GM19099 (cell line): ENCODE results near the gene UBE2U.

Source experiments
- POLR2A ChIP-seq: IDR thresholded peaks from 3 replicates; pipeline ENCODE4 v1.6.1; 2011; ENCODE audit warnings: low read depth; ENCODE audit not compliant: insufficient read length; ENCODE audit errors: extremely low read depth

UBE2U gene

DNA sequence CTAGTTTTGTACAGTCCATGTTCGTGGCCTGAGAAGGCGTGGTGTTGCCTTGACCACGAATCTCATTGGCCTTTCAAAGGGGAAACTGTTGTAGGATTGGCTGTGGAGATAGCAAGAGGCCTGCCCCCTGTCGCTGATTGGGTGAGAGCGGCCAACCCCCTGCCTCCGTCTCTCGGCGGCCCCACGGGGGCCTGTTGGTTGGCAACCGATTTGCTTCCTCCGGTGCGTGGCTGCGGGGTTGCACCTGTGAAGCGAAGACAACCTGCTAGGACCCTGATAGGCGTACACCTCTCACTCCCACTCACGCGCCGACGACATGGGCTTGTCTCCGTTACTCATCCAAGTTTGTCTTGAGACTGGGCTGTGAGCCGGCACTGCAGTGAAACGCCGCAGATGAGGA, at the start of gene UBE2U:
Gene UBE2U, plus strand, starts transcription at position 204 of the 400 bp plus-strand sequence. CDS start 428 bp downstream, outside the sequence.
- TF ChIP-seq POLR2A, result no peak

- TF ChIP-seq POLR2A, result no peak
Observed at GRCh38 chr1:64155278-64155677, 48.1 kb upstream of the UBE2U start.

DNA sequence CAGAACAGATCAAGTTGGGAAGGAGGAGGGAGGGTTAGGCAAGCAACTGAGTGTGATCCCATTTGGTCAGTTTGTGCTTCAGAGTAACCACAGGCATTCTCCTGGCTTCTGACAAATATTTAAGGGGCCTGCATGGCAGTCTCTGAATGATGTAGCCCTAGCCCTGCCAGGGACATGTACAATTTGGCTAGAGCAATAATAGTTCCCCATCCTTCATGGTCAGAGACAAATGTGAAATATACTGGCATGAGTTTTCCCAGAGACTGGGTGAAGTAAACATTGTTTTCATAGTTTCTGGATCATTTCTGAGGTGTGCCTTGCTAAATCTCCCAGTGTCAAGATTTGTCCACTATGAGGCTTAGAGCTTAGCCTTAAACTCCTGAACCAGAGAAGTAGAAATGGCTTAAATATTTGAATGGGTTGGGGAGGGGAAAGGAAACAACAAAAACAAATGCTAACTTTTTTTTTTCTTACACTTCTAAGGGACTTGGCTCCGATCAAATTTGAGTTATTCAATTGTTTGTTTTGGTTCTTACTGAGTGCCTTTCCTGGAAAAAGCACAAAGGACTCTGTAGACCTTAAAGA, 42.0 kb upstream of the UBE2U start:
- TF ChIP-seq POLR2A, result no peak

DNA sequence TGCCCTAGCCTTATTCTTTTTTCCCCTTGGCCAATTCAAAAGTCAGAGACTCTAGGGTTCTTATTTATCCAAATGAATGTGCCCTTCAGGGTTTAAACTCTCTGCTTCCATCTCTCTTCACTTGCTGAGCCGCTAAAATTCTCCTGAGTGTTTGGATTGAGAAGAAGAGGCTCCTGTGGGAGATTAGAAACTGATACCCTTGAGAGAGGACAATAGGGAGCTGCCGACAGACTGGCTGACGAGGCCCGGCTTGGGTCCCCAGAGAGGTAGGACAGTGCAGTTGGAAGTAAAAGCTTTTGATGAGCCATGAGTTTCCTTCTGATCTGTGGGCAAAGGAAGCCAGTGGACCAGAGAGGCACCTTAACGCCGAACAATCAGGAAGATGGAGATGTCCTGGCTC, 41.3 kb upstream of the UBE2U start:
- TF ChIP-seq POLR2A, result no peak

DNA sequence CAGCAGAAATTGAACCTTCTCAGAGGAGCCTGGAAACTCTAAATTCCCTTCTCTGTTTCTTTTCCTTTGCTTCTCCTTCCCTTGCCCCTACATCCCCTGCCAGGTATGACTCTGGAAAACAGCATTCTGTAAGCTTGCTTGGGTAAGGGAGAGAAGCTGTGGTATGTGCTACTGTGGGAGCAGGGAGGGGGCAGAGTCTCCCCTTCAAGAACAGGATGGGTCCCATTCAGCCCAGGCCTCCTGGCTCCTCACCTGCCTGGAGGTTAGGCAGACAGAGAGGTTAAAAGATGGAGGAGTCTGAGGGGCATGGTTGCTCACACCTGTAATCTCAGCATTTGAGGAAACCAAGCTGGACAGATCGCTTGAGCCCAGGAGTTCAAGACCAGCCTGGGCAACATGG, 40.6 kb upstream of the UBE2U start:
- TF ChIP-seq POLR2A, result no peak

- TF ChIP-seq POLR2A, result no peak
Observed at GRCh38 chr1:64163431-64163830, 40.0 kb upstream of the UBE2U start.

- no peak for TF ChIP-seq POLR2A
Observed at GRCh38 chr1:64163970-64164369, 39.5 kb upstream of the UBE2U start.

DNA sequence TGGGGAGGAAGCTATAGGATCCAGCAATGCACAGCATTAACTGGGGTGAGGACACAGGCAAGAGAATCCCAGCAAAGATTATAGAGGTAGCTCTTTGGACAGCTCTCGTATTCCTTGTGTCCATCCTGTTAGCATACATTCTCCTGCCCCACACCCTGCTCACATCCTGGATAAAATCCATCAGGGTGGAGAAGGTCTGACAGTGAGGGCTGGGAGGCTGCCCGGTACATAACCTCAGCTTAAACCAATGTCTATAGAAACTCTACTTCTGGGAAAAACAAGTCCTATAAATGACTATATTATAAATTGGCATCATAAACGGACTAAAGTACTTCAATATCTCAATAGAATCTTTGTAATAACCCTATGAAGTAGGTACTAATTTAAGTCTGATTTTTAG, 36.8 kb upstream of the UBE2U start:
- no peak for TF ChIP-seq POLR2A

GRCh38 chr1:64167176-64167575, 36.2 kb upstream of the UBE2U start:
- TF ChIP-seq POLR2A, result no peak

DNA sequence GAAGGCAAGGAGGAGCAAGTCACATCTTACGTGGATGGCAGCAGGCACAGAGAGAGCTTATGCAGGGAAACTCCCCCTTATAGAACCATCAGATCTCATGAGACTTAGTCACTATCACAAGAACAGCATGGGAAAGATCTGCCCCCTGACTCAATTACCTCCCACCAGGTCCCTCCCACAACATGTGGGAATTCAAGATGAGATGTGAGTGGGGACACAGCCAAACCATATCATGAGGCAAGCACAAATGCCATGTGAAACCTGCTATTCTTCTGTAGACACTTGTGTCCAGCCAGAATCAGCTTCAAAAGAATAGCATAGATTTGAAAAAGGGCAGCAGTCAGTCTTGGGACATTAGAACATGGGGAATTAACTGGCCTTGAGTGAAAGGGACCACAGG, 32.2 kb upstream of the UBE2U start:
- no peak for TF ChIP-seq POLR2A

DNA sequence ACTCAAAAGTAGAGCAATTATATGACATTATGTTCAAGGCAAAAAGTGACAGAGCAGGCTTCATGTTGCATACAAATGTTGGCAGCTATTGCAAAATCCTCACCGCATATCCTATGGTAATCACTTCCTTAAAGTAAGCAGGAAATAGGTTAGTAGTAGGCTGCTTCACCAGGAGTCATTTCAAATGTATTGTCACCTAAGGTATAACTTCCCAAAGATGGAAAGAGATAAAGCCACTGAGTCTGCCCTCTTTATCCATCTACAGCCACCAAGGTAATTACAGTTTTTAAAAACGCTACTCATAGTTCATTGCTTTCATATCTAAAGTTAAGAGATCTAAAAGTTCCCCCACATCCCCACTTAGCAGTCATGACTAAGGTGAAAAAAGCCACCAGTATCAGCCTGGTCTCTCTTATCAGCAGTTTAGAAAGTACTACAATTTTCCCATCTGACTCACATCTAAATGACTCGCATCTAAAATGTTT, 31.6 kb upstream of the UBE2U start:
- TF ChIP-seq POLR2A, result no peak

DNA sequence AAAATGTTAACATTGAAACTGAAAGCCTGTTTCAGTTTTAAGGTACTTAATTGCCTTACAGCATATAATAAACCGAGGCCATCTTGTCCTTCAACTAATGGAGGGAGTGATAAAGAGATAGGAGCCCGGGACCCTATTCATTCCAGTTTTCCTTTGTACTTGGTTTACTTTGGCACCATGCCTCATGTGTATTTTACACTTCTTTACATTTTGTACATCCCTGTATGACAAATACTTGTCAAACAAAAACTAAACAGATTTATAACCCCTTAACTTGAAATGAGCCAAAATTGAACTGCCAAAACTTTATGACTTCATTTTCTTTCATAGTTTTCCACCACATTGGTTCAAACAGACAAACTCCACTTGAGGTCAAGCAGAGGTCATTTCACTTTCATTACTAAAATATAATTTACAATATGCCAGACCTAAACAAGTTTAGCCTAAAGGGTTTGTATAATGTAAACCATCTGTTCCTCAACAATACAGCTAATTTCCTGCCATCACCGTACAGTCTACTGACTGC, 30.9 kb upstream of the UBE2U start:
- no peak for TF ChIP-seq POLR2A

- no peak for TF ChIP-seq POLR2A
Observed at GRCh38 chr1:64173336-64173940, 30.0 kb upstream of the UBE2U start.

DNA sequence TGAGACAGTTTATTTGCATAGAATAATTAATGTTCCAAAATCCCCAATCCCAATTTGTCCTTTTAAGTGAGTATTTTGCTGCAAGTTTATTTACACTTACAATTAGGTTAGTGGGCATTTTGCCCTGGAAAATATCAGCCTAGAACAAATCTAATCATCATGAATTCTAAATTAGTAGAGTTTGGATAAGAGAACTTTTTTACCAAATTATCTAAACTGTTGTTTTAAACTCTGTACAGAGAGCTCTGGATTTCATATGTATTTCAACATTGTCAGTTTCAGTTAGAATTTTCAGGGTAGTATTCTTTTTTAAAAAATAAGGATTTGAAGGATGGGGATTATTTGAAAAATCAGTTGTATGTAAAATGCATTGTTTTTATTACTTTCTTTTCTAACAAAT, 27.8 kb upstream of the UBE2U start:
- TF ChIP-seq POLR2A, result no peak

DNA sequence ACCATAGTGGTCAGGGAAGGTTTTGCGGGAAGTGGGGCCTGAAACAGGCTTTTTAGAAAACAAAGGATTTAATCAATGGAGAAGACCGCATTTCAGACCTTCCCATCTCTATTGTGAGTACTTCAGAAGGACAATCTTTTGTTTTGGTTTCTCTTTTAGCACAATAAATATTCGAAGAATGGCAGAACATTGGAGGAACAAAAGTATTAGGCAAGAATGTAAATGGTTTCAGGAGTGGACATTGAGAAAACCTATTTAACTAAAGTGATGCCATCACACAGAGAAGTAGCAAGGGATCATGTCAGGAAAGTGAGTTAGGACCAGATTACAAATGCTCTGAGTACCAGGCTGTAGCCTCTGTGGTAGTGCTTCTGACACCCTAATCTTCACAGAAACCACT, 26.8 kb upstream of the UBE2U start:
- TF ChIP-seq POLR2A, result no peak

DNA sequence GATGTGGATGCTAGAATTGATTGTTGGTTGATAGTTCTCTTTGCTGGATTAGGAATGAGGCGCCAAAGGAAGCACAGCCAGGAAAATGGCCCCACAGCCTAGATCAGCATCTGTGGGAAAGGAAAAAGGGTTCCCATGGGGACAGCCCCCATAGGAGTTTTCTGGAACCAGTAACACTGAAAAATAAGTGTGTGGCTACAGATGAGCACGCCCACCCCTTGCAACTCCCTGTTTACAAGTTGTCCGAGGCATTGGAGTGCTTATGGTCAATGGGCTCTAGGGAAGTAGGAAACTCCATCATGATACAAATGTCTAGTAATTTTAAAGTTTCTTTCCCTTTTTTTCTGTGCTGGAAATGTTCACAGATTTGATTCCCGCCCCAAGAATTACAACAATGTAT, 23.8 kb upstream of the UBE2U start:
- TF ChIP-seq POLR2A, result no peak
